Endothelial cell of umbilical vein (primary cell): Measurements from ENCODE around the gene SBK1. TPM values are rescaled to one million over a fixed set of nuclear protein-coding genes. Genes with fewer than 3 reads are reported as not detected.

Experiments
- BruUV-seq: library from RNA; stranded (reverse); fragments of 400-500 nt; replicated peaks from 2 replicates; lab custom pipeline; 2021; lab: Mats Ljungman, UMichigan
- CTCF ChIA-PET: fragments of 300-600, 350-600 bp; sonication (Branson Sonifier 250); formaldehyde crosslinking; loops from one replicate; lab custom pipeline; 2021; ENCODE audit warnings: antibody characterized with exemption, inconsistent platforms; lab: Charles Lee
- POLR2A ChIA-PET: fragments of 300-600, 350-600 bp; sonication (Branson Sonifier 250); formaldehyde crosslinking; loops from one replicate; lab custom pipeline; 2021; ENCODE audit warnings: antibody characterized with exemption, inconsistent platforms; lab: Charles Lee
- DNase-seq: peaks from one replicate; pipeline ENCODE4 v3.0.0-alpha.2; 2011; ENCODE audit warnings: low read depth, low spot score
- FAIRE-seq: peaks from 2 replicates; lab custom pipeline; 2011; peaks lifted over from hg19 to GRCh38; lab: Jason Lieb, UNC
- H2AFZ ChIP-seq: 2 replicates; pipeline ENCODE4 v1.6.0; 2012; ENCODE audit warnings: low read depth, low read length, control low read depth, inconsistent platforms
- H3K27ac ChIP-seq: 2 replicates; pipeline ENCODE4 v1.5.1; 2011; ENCODE audit warnings: low read depth, mild to moderate bottlenecking, control low read depth, low read length, moderate library complexity; ENCODE audit not compliant: insufficient read depth
- H3K27me3 ChIP-seq, 2 experiments: 2 replicates each; pipeline versions ENCODE4 v1.6.0 to v1.6.1; 2011; ENCODE audit warnings: low read length in 2 of 2, mixed read lengths in 1 of 2; ENCODE audit not compliant: control insufficient read depth in 2 of 2, insufficient read depth in 2 of 2
- H3K36me3 ChIP-seq, 2 experiments: 2 replicates in 1 of 2; 3 replicates in 1 of 2; pipeline ENCODE4 v1.5.1; 2011; ENCODE audit warnings: low read length in 2 of 2, mild to moderate bottlenecking in 1 of 2, moderate library complexity in 1 of 2; ENCODE audit not compliant: control insufficient read depth in 2 of 2, insufficient read depth in 2 of 2; ENCODE audit errors: extremely low read depth in 1 of 2
- H3K4me1 ChIP-seq: 3 replicates; pipeline ENCODE4 v1.5.1; 2011; ENCODE audit warnings: mild to moderate bottlenecking, low read length; ENCODE audit not compliant: control insufficient read depth, insufficient read depth; ENCODE audit errors: extremely low read depth
- H3K4me2 ChIP-seq: 2 replicates; pipeline ENCODE4 v1.6.1; 2011; ENCODE audit warnings: low read length, control low read depth, mixed read lengths; ENCODE audit not compliant: insufficient read depth
- H3K4me3 ChIP-seq, 3 experiments: fragments of 200-600 bp in 1 of 3; sonication (generic), shearing (Covaris generic) in 1 of 3; replicated peaks in 1 of 3; 2 replicates each; pipeline ENCODE4 v1.5.1; 2011 to 2016; ENCODE audit warnings: control low read depth in 3 of 3, low read length in 3 of 3, mild to moderate bottlenecking in 2 of 3, inconsistent platforms in 1 of 3, low read depth in 1 of 3, moderate library complexity in 1 of 3; ENCODE audit not compliant: insufficient read depth in 1 of 3
- H3K79me2 ChIP-seq: 2 replicates; pipeline ENCODE4 v1.6.0; 2012; ENCODE audit warnings: low read length, inconsistent platforms; ENCODE audit not compliant: control insufficient read depth, insufficient read depth
- H3K9ac ChIP-seq: replicated peaks from 2 replicates; pipeline ENCODE3; 2011; ENCODE audit warnings: low read length, control low read depth; ENCODE audit not compliant: insufficient read depth; ENCODE audit errors: extremely low read depth
- H3K9me1 ChIP-seq: replicated peaks from 3 replicates; pipeline ENCODE4 v1.6.0; 2011; ENCODE audit warnings: mild to moderate bottlenecking, low read length; ENCODE audit not compliant: control insufficient read depth, insufficient read depth; ENCODE audit errors: extremely low read depth
- H3K9me3 ChIP-seq: replicated peaks from 2 replicates; pipeline ENCODE4 v1.5.1; 2012; ENCODE audit warnings: low read length, inconsistent platforms; ENCODE audit not compliant: control insufficient read depth, insufficient read depth
- H4K20me1 ChIP-seq: replicated peaks from 2 replicates; pipeline ENCODE3; 2011; ENCODE audit warnings: mild to moderate bottlenecking, low read length; ENCODE audit not compliant: control insufficient read depth, insufficient read depth; ENCODE audit errors: extremely low read depth
- EZH2 ChIP-seq: IDR thresholded peaks from 2 replicates; pipeline ENCODE4 v1.6.1; 2012; ENCODE audit warnings: borderline replicate concordance, low read depth, mild to moderate bottlenecking, moderate library complexity, low read length, inconsistent platforms; ENCODE audit not compliant: severe bottlenecking
- FOS ChIP-seq: IDR thresholded peaks from 2 replicates; pipeline ENCODE4 v1.6.1; 2011; ENCODE audit warnings: mild to moderate bottlenecking, low read length, moderate library complexity, borderline replicate concordance; ENCODE audit not compliant: insufficient read depth
- GATA2 ChIP-seq: IDR thresholded peaks from 2 replicates; pipeline ENCODE4 v1.7.0; 2011; ENCODE audit warnings: low read depth, mild to moderate bottlenecking, moderate library complexity, mixed read lengths, low read length; ENCODE audit not compliant: insufficient read length, insufficient read depth
- JUN ChIP-seq: IDR thresholded peaks from 2 replicates; pipeline ENCODE4 v1.6.1; 2011; ENCODE audit warnings: borderline replicate concordance, low read depth; ENCODE audit not compliant: insufficient read length, insufficient read depth
- MYC ChIP-seq: IDR thresholded peaks from one replicate; pipeline ENCODE4 v1.6.1; 2011; ENCODE audit warnings: mild to moderate bottlenecking, low read depth, low read length
- POLR2A ChIP-seq: IDR thresholded peaks from 2 replicates; pipeline ENCODE4 v1.6.1; 2012; ENCODE audit warnings: low read depth, mild to moderate bottlenecking, control low read depth, low read length
- POLR2AphosphoS5 ChIP-seq: IDR thresholded peaks from 2 replicates; pipeline ENCODE4 v1.6.1; 2012; ENCODE audit warnings: low read depth, mild to moderate bottlenecking, control low read depth, low read length, moderate library complexity; ENCODE audit not compliant: insufficient read depth
- dilution Hi-C: fragments of 300-500 bp; cut with MboI; formaldehyde crosslinking; loops from one replicate; pipeline ENCODE4 v1.15.0; 2019; ENCODE audit warnings: low sequenced_read_pairs; ENCODE audit not compliant: extremely low pct_ligation_motif_present
- intact Hi-C: fragments of 100-400 bp; cut with micrococcal nuclease; formaldehyde crosslinking; loops from one replicate; pipeline ENCODE4 v1.10.0; 2022
- polyA plus RNA-seq, 4 experiments: library from polyadenylated mRNA; depleted of rRNA in 3 of 4; stranded (reverse) in 3 of 4; unstranded in 1 of 4; fragments of >200 nt; gene quantifications; 2 replicates each; pipeline versions ENCODE4 v1.2.1 to v1.2.3, GENCODE V29; 2011 to 2012; ENCODE audit warnings: missing spikeins in 1 of 4
- total RNA-seq: library from RNA; stranded (reverse); gene quantifications from 2 replicates; pipeline ENCODE4 v1.2.3, GENCODE V29; 2021
- TF ChIP-seq, protein P1 (sequence below), 2 donors: IDR thresholded peaks; 1 replicate in 1 of 2; 2 replicates in 1 of 2; pipeline ENCODE4 v1.5.1; 2011; ENCODE audit warnings: low read length in 2 of 2, mild to moderate bottlenecking in 2 of 2, moderate library complexity in 2 of 2, control low read depth in 1 of 2, inconsistent platforms in 1 of 2, low read depth in 1 of 2; ENCODE audit not compliant: insufficient read depth in 1 of 2; ENCODE audit errors: extremely low read depth in 1 of 2
- TF ChIP-seq, protein P2 (sequence below): IDR thresholded peaks from 2 replicates; pipeline ENCODE4 v1.6.1; 2011; ENCODE audit not compliant: insufficient read depth, insufficient read length

SBK1 gene
- total and polyA plus RNA-seq, 2 donors (not counting 3 experiments of a cell fraction or from before 2014, with no cell fraction given), result 0.19 to 0.51 TPM

DNA sequence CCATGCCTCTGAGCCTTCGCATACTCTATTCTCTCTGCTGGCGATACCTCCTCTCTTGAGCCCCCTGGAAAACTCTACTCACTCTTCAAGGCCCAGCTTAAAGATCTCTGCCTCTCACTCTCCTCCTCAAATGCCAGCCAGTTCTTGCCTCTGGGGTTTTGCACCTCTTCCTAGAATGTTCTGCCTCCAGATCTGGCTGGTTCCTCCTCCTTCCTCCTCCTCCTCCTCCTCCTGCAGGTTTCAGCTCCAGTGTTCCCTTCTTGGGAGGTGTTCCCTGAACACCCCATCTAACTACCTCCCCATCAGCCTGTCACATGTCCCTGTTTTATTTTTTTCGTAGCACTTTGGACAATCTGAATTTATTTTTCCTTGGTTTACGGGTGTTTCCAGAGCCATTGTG, 35.1 kb upstream of the SBK1 start:
- no peak for DNase-seq
- Histone ChIP-seq H2AFZ (no peak overlapping the region), H3K9ac (no peak overlapping the region), H4K20me1 (no peaks in the 10 kb centered on the region), H3K27ac (no peak overlapping the region), H3K27me3 (peaks cover 3 to 6% of the 10 kb centered on the region in 2 experiments), H3K79me2 (no peaks in the 10 kb centered on the region), H3K9me1 (no peaks in the 10 kb centered on the region), H3K4me3 (no peak overlapping the region), H3K9me3 (no peaks in the 10 kb centered on the region), H3K4me2 (no peak overlapping the region), H3K36me3 (no peaks in the 10 kb centered on the region), H3K4me1 (no peaks in the 10 kb centered on the region)
- CTCF ChIA-PET, result no interaction called here
- intact Hi-C loops (no loop called here), dilution Hi-C loops (no loop called here)
- POLR2A ChIA-PET, result no interaction called here
- TF ChIP-seq POLR2A, result no peak
- FAIRE-seq, result no peak
- no TSS peak for BruUV-seq

DNA sequence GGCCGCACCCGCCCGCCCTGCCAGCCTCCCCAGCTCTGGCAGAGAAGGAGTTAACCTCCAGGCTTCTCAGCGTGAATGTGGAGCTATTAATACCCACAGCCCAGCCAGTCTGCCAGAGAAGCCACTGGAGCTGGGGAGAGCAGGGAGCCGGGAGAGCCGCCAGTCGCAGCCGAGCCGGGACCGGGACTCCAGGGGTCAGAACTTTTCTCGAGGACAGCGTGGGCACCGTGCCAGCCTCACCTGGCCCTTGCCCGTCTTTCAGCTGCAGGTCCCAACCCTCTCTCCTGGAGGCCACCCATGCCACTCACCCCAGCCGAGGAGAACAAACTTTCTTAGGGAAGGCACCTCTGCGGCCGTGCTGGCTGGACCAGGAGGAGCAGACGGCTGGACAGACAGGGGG, 33.8 kb upstream of the SBK1 start:
- DNase-seq, result no peak
- no peaks in the 10 kb centered on the region for H3K4me1 ChIP-seq
- peaks cover 2 to 3% of the 10 kb centered on the region in 2 experiments for H3K27me3 ChIP-seq
- intact Hi-C loops, result no loop called here
- H2AFZ ChIP-seq, result no peak overlapping the region
- no peaks in the 10 kb centered on the region for H3K36me3 ChIP-seq
- H3K9me1 ChIP-seq, result no peaks in the 10 kb centered on the region
- no peak overlapping the region for H3K9ac ChIP-seq
- POLR2A ChIA-PET, result no interaction called here
- no peaks in the 10 kb centered on the region for H3K9me3 ChIP-seq
- BruUV-seq, result no TSS peak
- no peaks in the 10 kb centered on the region for H4K20me1 ChIP-seq
- no peak overlapping the region for H3K27ac ChIP-seq
- TF ChIP-seq, protein P1, sequence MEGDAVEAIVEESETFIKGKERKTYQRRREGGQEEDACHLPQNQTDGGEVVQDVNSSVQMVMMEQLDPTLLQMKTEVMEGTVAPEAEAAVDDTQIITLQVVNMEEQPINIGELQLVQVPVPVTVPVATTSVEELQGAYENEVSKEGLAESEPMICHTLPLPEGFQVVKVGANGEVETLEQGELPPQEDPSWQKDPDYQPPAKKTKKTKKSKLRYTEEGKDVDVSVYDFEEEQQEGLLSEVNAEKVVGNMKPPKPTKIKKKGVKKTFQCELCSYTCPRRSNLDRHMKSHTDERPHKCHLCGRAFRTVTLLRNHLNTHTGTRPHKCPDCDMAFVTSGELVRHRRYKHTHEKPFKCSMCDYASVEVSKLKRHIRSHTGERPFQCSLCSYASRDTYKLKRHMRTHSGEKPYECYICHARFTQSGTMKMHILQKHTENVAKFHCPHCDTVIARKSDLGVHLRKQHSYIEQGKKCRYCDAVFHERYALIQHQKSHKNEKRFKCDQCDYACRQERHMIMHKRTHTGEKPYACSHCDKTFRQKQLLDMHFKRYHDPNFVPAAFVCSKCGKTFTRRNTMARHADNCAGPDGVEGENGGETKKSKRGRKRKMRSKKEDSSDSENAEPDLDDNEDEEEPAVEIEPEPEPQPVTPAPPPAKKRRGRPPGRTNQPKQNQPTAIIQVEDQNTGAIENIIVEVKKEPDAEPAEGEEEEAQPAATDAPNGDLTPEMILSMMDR (IDR thresholded peaks at IDR 0.05; ENCODE audit: extremely low read depth in 1 of 2, insufficient read depth in 1 of 2, low read depth in 1 of 2, low read length in 2 of 2), result no peak
- no peak for TF ChIP-seq POLR2A
- TF ChIP-seq MYC, result no peak
- no peak for TF ChIP-seq JUN
- TF ChIP-seq EZH2, result no peak
- no peak for TF ChIP-seq POLR2AphosphoS5
- no peak for TF ChIP-seq FOS
- TF ChIP-seq GATA2, result no peak
- TF ChIP-seq, protein P2, sequence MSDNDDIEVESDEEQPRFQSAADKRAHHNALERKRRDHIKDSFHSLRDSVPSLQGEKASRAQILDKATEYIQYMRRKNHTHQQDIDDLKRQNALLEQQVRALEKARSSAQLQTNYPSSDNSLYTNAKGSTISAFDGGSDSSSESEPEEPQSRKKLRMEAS, result no peak
- CTCF ChIA-PET, result no interaction called here
- dilution Hi-C loops, result no loop called here
- H3K4me3 ChIP-seq, result no peak overlapping the region
- H3K4me2 ChIP-seq, result no peak overlapping the region
- FAIRE-seq, result no peak
- H3K79me2 ChIP-seq, result no peaks in the 10 kb centered on the region
